ENCODE results near the gene CHST12.
"Not testable (repeated sequence)": the region's sequence is repeated elsewhere in the genome, so short reads cannot be mapped to it uniquely, and the experiment has no call there.

CHST12 gene

GRCh38 chr7:2378125-2378524 is 25.3 kb upstream of the CHST12 start:
- not testable (repeated sequence) for DNase-seq (ENCODE audit: low read depth)

- DNase-seq (ENCODE audit: low read depth): no peak
Observed at GRCh38 chr7:2379161-2379560, 24.2 kb upstream of the CHST12 start.

GRCh38 chr7:2379821-2380450 is 23.5 kb upstream of the CHST12 start:
- DNase-seq (ENCODE audit: low read depth): no peak

- DNase-seq (ENCODE audit: low read depth): no peak
Observed at GRCh38 chr7:2380461-2380860, 22.9 kb upstream of the CHST12 start.

GRCh38 chr7:2381227-2381626 is 22.2 kb upstream of the CHST12 start:
- no peak for DNase-seq (ENCODE audit: low read depth)

GRCh38 chr7:2381881-2382509 is 21.4 kb upstream of the CHST12 start:
- no peak for DNase-seq (ENCODE audit: low read depth)

- DNase-seq (ENCODE audit: low read depth): no peak
Observed at GRCh38 chr7:2383543-2384274, 19.7 kb upstream of the CHST12 start.

- no peak for DNase-seq (ENCODE audit: low read depth)
Observed at GRCh38 chr7:2384354-2385243, 18.8 kb upstream of the CHST12 start.

GRCh38 chr7:2386122-2386521 is 17.3 kb upstream of the CHST12 start:
- DNase-seq (ENCODE audit: low read depth): not testable (repeated sequence)

GRCh38 chr7:2386964-2387669 is 16.3 kb upstream of the CHST12 start:
- DNase-seq (ENCODE audit: low read depth): no peak

- no peak for DNase-seq (ENCODE audit: low read depth)
Observed at GRCh38 chr7:2387897-2388636, 15.3 kb upstream of the CHST12 start.

GRCh38 chr7:2388637-2388954 is 14.8 kb upstream of the CHST12 start:
- no peak for DNase-seq (ENCODE audit: low read depth)

- DNase-seq (ENCODE audit: low read depth): not testable (repeated sequence)
Observed at GRCh38 chr7:2390020-2390816, 13.2 kb upstream of the CHST12 start.

- no peak for DNase-seq (ENCODE audit: low read depth)
Observed at GRCh38 chr7:2393706-2394105, 9.7 kb upstream of the CHST12 start.

- no peak for DNase-seq (ENCODE audit: low read depth)
Observed at GRCh38 chr7:2394566-2395082, 8.8 kb upstream of the CHST12 start.

GRCh38 chr7:2398506-2398905 is 4.9 kb upstream of the CHST12 start:
- no peak for DNase-seq (ENCODE audit: low read depth)

GRCh38 chr7:2399848-2400587 is 3.4 kb upstream of the CHST12 start:
- DNase-seq (ENCODE audit: low read depth): no peak

GRCh38 chr7:2402687-2403013 is 761 bp upstream of the CHST12 start:
- DNase-seq (ENCODE audit: low read depth): no peak

All from stimulated activated CD8-positive, alpha-beta memory T cell treated with anti-CD3 and anti-CD28 coated beads, Interleukin-4, amount 100 ng/mL, for 24 hours (primary cell).